ENCODE results near the gene TMEM132C. TPM values are rescaled to one million over a fixed set of nuclear protein-coding genes. Genes with fewer than 3 reads are reported as not detected.

TMEM132C gene
- total RNA-seq, 1 donor from 2014 or later: 0.64 TPM

- Histone ChIP-seq H3K27ac (no peak overlapping the region), H3K9me3 (no peaks in the 10 kb centered on the region), H3K36me3 (no peaks in the 10 kb centered on the region), H3K27me3 (no peaks in the 10 kb centered on the region), H3K4me1 (no peaks in the 10 kb centered on the region), H3K4me3 (no peak overlapping the region)
- no peak for ATAC-seq
- DNase-seq: no peak
- intact Hi-C loops (cut with DNase I): no loop called here
- TF ChIP-seq, protein P1, sequence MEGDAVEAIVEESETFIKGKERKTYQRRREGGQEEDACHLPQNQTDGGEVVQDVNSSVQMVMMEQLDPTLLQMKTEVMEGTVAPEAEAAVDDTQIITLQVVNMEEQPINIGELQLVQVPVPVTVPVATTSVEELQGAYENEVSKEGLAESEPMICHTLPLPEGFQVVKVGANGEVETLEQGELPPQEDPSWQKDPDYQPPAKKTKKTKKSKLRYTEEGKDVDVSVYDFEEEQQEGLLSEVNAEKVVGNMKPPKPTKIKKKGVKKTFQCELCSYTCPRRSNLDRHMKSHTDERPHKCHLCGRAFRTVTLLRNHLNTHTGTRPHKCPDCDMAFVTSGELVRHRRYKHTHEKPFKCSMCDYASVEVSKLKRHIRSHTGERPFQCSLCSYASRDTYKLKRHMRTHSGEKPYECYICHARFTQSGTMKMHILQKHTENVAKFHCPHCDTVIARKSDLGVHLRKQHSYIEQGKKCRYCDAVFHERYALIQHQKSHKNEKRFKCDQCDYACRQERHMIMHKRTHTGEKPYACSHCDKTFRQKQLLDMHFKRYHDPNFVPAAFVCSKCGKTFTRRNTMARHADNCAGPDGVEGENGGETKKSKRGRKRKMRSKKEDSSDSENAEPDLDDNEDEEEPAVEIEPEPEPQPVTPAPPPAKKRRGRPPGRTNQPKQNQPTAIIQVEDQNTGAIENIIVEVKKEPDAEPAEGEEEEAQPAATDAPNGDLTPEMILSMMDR (IDR thresholded peaks at IDR 0.05): no peak
Measured at GRCh38 chr12:128727461-128727860, 460.5 kb downstream of the TMEM132C start.

DNA sequence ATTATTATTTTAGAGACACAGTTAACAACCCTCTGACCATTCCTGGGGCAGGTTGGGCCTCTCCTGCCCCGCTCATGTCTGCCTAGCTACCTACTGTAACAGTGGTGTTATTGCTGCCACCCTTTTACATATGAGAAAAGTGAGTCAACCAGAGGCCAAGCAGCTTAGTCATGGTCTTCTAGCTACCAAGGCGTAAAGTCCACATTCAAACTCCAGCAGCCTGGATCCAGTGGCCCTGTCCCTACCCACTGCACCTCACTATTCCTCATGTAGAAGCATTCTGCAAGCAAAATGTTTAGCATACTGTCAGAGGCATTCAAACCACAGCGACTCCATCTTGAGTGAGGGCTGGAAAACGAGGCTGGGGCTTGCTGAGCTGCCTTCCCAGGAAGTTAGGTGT, 461.0 kb downstream of the TMEM132C start:
- Histone ChIP-seq H3K27me3 (peaks cover 2% of the 10 kb centered on the region), H3K36me3 (no peaks in the 10 kb centered on the region), H3K4me3 (no peak overlapping the region), H3K4me1 (no peaks in the 10 kb centered on the region), H3K9me3 (no peaks in the 10 kb centered on the region), H3K27ac (no peak overlapping the region)
- intact Hi-C loops (cut with DNase I): no loop called here
- DNase-seq (no peak), ATAC-seq (no peak)
- TF ChIP-seq, protein P1 (IDR thresholded peaks at IDR 0.05): no peak

DNA sequence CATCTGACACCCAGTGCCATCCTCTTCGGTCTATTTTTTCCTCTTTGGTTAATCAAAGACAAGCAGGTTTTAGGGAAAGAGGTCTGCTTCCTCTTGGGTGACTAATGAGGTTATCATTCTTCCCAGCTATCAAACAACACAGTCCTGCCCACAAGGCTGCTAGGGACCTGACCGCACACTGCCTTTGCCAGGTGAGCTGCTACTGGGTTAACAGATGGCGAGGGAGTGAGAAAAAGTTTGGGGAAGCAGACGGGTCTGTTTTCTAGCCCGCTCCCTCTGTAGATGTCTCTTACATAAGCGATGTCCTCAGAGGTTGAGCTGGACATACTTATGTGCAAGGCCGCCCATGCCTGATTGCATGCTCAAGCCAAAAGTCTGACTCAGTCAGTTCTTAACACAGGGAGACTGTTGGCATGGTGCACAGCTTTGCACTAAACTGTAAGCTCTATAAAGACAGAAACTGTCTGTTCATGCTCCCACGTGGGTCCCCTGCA, 462.7 kb downstream of the TMEM132C start:
- Histone ChIP-seq H3K4me1 (no peaks in the 10 kb centered on the region), H3K9me3 (no peaks in the 10 kb centered on the region), H3K36me3 (no peaks in the 10 kb centered on the region), H3K4me3 (no peak overlapping the region), H3K27me3 (peaks cover 9% of the 10 kb centered on the region), H3K27ac (no peak overlapping the region)
- ATAC-seq: no peak
- intact Hi-C loops (cut with DNase I): no loop called here
- DNase-seq: no peak
- TF ChIP-seq, protein P1 (IDR thresholded peaks at IDR 0.05): no peak

DNA sequence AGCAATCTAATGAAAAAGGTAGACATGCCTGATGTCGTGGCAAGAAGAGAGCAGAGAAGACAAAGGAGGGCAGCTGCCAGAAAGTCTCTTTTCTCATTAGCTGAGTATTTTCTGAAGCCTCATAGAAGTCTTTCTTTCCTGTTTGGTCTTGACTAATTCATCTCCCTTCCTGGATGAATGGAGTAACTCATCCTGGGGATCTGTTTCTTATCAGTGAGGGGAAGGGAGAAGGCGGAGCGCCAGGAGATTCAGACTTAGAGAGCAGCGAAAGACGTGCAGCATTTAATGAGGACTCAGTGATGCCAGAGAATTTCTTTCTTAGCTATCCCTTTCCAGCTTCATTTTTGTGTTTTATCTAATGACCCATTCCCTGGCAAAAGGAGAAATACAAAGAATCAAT, 467.4 kb downstream of the TMEM132C start:
- Histone ChIP-seq H3K4me1 (no peaks in the 10 kb centered on the region), H3K27ac (no peak overlapping the region), H3K27me3 (peaks cover 9% of the 10 kb centered on the region), H3K4me3 (no peak overlapping the region), H3K9me3 (no peaks in the 10 kb centered on the region), H3K36me3 (no peaks in the 10 kb centered on the region)
- intact Hi-C loops (cut with DNase I): no loop called here
- DNase-seq (no peak), ATAC-seq (no peak)
- TF ChIP-seq, protein P1 (IDR thresholded peaks at IDR 0.05): no peak

GRCh38 chr12:128737292-128737966, 470.5 kb downstream of the TMEM132C start:
- intact Hi-C loops (cut with DNase I): no loop called here
- Histone ChIP-seq H3K4me1 (no peaks in the 10 kb centered on the region), H3K36me3 (no peaks in the 10 kb centered on the region), H3K4me3 (no peak overlapping the region), H3K27ac (no peak overlapping the region), H3K9me3 (no peaks in the 10 kb centered on the region), H3K27me3 (peaks cover 9% of the 10 kb centered on the region)
- TF ChIP-seq, protein P1 (IDR thresholded peaks at IDR 0.05): no peak
- ATAC-seq (no peak), DNase-seq (no peak)

All from upper lobe of right lung (tissue), 1 donor.